Common myeloid progenitor, CD34-positive (primary cell): Measurements from ENCODE around the gene ABCA4.

Experiments used
- CTCF ChIA-PET: fragments of 350-600 bp; sonication (Branson Sonifier 250); formaldehyde crosslinking; loops from one replicate; lab custom pipeline; 2021; ENCODE audit warnings: antibody characterized with exemption; lab: Charles Lee
- POLR2A ChIA-PET: fragments of 350-600 bp; sonication (Branson Sonifier 250); formaldehyde crosslinking; loops from one replicate; lab custom pipeline; 2021; ENCODE audit warnings: antibody characterized with exemption; lab: Charles Lee
- DNase-seq, 3 donors: peaks; one replicate each; pipeline versions ENCODE4 v3.0.0 to v3.0.0-alpha.2; 2013
- H3K27ac ChIP-seq, 2 experiments: 1 replicate in 1 of 2; 2 replicates in 1 of 2; pipeline ENCODE4 v1.7.0; 2013; ENCODE audit warnings: inconsistent platforms in 2 of 2, low read length in 2 of 2, mild to moderate bottlenecking in 2 of 2, low read depth in 1 of 2, moderate library complexity in 1 of 2; ENCODE audit not compliant: severe bottlenecking in 2 of 2, insufficient read depth in 1 of 2, poor library complexity in 1 of 2
- H3K27me3 ChIP-seq, 5 experiments: replicated peaks in 2 of 5; 1 replicate in 3 of 5; 2 replicates in 2 of 5; pipeline versions ENCODE4 v1.6.1 to v1.7.0; 2013; ENCODE audit warnings: low read length in 4 of 5, mild to moderate bottlenecking in 2 of 5, moderate library complexity in 2 of 5, inconsistent platforms in 1 of 5; ENCODE audit not compliant: insufficient read depth in 5 of 5, control insufficient read depth in 4 of 5
- H3K36me3 ChIP-seq, 4 experiments: 1 replicate in 2 of 4; 2 replicates in 2 of 4; pipeline versions ENCODE4 v1.6.1 to v1.7.0; 2013; ENCODE audit warnings: low read length in 3 of 4, control low read depth in 1 of 4, mild to moderate bottlenecking in 1 of 4; ENCODE audit not compliant: control insufficient read depth in 4 of 4, insufficient read depth in 4 of 4
- H3K4me1 ChIP-seq, 4 experiments: 1 replicate in 3 of 4; 2 replicates in 1 of 4; pipeline versions ENCODE4 v1.6.1 to v1.7.1; 2013; ENCODE audit warnings: low read length in 3 of 4, mild to moderate bottlenecking in 3 of 4, control low read depth in 1 of 4, inconsistent platforms in 1 of 4, moderate library complexity in 1 of 4; ENCODE audit not compliant: control insufficient read depth in 4 of 4, insufficient read depth in 4 of 4; ENCODE audit errors: control extremely low read depth in 1 of 4
- H3K4me3 ChIP-seq, 7 experiments: 1 replicate in 4 of 7; 2 replicates in 3 of 7; pipeline versions ENCODE4 v1.5.1 to v1.7.0; 2013; ENCODE audit warnings: mild to moderate bottlenecking in 7 of 7, low read length in 6 of 7, moderate library complexity in 6 of 7, inconsistent platforms in 2 of 7, low read depth in 2 of 7, control low read depth in 1 of 7; ENCODE audit not compliant: insufficient read depth in 4 of 7, control insufficient read depth in 1 of 7; ENCODE audit errors: extremely low read depth in 1 of 7
- H3K9me3 ChIP-seq, 5 experiments: 1 replicate in 4 of 5; 2 replicates in 1 of 5; pipeline versions ENCODE4 v1.6.1 to v1.7.1; 2013; ENCODE audit warnings: low read length in 4 of 5, mild to moderate bottlenecking in 2 of 5, inconsistent platforms in 1 of 5, low read depth in 1 of 5, moderate library complexity in 1 of 5; ENCODE audit not compliant: control insufficient read depth in 4 of 5, insufficient read depth in 2 of 5; ENCODE audit errors: control extremely low read depth in 1 of 5
- WGBS: methylation state at CpG from one replicate; pipeline ENCODE4 v1.1.5; 2013; ENCODE audit not compliant: insufficient coverage; 5-methylcytosine and 5-hydroxymethylcytosine counted together

The ABCA4 gene

GRCh38 chr1:94061513-94062443, 59.2 kb downstream of the ABCA4 start:
- no peak overlapping the region for H3K4me3 ChIP-seq
- peak; percentile 58 to 72 (median 69) for DNase-seq
- ChIA-PET POLR2A (no interaction called here), CTCF (interaction anchor here (0.8 to 9.4 kb wide), 40 partner anchors 8 to 744 kb away, joined by 3 to 214 read pairs (median 6); partner anchors contain the start of gene ARHGAP29)
- no peak overlapping the region for H3K27ac ChIP-seq
- no peaks in the 10 kb centered on the region for H3K9me3 ChIP-seq
- whole genome bisulfite sequencing: 30% methylated on average over 2 of the region's 5 CpGs
- peaks cover 0 to 22% (median 5%) of the 10 kb centered on the region in 5 experiments for H3K27me3 ChIP-seq
- H3K4me1 ChIP-seq: peaks cover 0 to 11% (median 1%) of the 10 kb centered on the region in 4 experiments
- H3K36me3 ChIP-seq: no peaks in the 10 kb centered on the region

- 63% methylated on average over 1 of the region's 2 CpGs for WGBS
- no peak overlapping the region for H3K27ac ChIP-seq
- no peak for DNase-seq
- no peaks in the 10 kb centered on the region for H3K36me3 ChIP-seq
- ChIA-PET CTCF (interaction anchor here (0.9 to 9.4 kb wide), 17 partner anchors 9 to 273 kb away, joined by 3 to 214 read pairs (median 44); partner anchors contain the start of gene ARHGAP29), POLR2A (no interaction called here)
- H3K9me3 ChIP-seq: no peaks in the 10 kb centered on the region
- H3K4me1 ChIP-seq: peaks cover 0 to 11% (median 1%) of the 10 kb centered on the region in 4 experiments
- peaks cover 0 to 24% (median 5%) of the 10 kb centered on the region in 5 experiments for H3K27me3 ChIP-seq
- no peak overlapping the region for H3K4me3 ChIP-seq
Observed at GRCh38 chr1:94060720-94061119, 60.2 kb downstream of the ABCA4 start.

DNA sequence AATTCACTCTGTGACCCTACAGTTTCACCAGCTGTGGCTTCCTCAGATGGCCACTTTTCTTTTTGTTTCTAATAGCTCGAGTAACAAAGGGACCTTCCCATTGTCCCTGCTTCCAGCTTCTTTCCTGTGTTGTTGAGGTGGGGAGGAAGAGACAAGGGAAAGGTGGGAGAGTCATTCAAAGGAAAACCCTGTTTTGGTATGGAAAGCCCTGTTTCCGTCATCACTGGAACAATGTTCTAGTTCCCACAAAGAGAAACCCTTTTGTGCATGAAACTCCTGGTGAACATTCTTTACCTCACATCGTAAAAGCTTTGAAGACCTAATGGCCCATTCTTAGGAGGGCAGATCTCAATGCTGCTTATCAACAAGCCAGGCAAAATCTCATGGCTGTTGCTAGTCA, 62.2 kb downstream of the ABCA4 start:
- WGBS: 100% methylated on average over 2 of the region's 3 CpGs
- Histone ChIP-seq H3K4me1 (peaks cover 0 to 11% (median 1%) of the 10 kb centered on the region in 4 experiments), H3K27me3 (peaks cover 0 to 29% (median 6%) of the 10 kb centered on the region in 5 experiments), H3K9me3 (no peaks in the 10 kb centered on the region), H3K4me3 (no peak overlapping the region), H3K36me3 (no peaks in the 10 kb centered on the region), H3K27ac (no peak overlapping the region)
- POLR2A ChIA-PET: no interaction called here
- CTCF ChIA-PET: interaction anchor here (0.9 to 9.4 kb wide), 11 partner anchors 11 to 405 kb away, joined by 3 to 214 read pairs (median 48); partner anchors contain the start of gene ARHGAP29
- no peak for DNase-seq

GRCh38 chr1:94056996-94057395, 64.0 kb downstream of the ABCA4 start:
- no peak for DNase-seq
- Histone ChIP-seq H3K9me3 (no peaks in the 10 kb centered on the region), H3K4me1 (peaks cover 0 to 3% (median 1%) of the 10 kb centered on the region in 4 experiments), H3K36me3 (no peaks in the 10 kb centered on the region), H3K27ac (no peak overlapping the region), H3K4me3 (no peak overlapping the region), H3K27me3 (peaks cover 0 to 27% (median 7%) of the 10 kb centered on the region in 5 experiments)
- WGBS: 100% methylated on average over 1 of the region's 2 CpGs
- ChIA-PET POLR2A (no interaction called here), CTCF (interaction anchor here (0.6 to 9.4 kb wide), 3 partner anchors 39 to 277 kb away, joined by 3 to 214 read pairs (median 204); partner anchors contain the start of gene ARHGAP29)

GRCh38 chr1:94056171-94056570, 64.8 kb downstream of the ABCA4 start:
- ChIA-PET POLR2A (no interaction called here), CTCF (interaction anchor here (1.5 to 4.4 kb wide), 4 partner anchors 7 to 280 kb away, joined by 3 to 26 read pairs (median 12); no protein-coding TSS in a partner anchor)
- 92% methylated on average over 6 of the region's 6 CpGs for WGBS
- DNase-seq: no peak
- Histone ChIP-seq H3K4me1 (no peaks in the 10 kb centered on the region), H3K36me3 (no peaks in the 10 kb centered on the region), H3K9me3 (no peaks in the 10 kb centered on the region), H3K27ac (no peak overlapping the region), H3K4me3 (no peak overlapping the region), H3K27me3 (peaks cover 0 to 27% (median 7%) of the 10 kb centered on the region in 5 experiments)

DNA sequence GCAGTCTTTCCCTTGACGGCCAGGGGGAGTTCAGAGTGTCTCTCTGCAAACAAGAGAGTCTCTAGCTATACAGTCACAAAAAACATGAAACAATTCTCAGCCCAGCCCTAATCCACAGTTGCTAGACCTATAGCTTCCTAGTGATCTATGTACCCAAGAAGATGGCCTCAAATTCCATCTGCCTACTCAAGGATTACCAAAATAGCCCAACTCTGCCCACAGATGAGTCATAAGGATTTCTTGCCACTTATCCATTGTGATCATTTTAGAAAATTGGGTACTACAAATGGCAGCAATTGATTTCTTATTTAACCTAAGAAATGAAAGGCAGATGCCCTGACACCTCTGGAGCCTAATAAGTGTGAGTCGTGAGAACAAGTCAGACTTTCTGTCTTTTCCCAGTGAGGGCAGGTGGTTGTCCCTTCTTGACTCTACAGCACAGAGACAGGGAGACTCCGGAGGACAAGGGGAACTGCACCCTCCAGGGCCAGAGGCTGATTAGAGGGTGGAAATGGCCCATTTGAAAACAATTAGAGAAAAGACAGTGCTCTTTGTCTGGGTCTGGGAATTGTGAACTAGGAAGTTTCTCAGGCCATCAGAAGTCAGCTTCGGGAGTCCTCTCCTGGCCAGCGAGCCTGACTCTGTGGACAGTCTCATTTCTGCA, 65.4 kb downstream of the ABCA4 start:
- ChIA-PET POLR2A (no interaction called here), CTCF (interaction anchor here (1.4 to 4.4 kb wide), 5 partner anchors 8 to 280 kb away, joined by 3 to 26 read pairs (median 7); no protein-coding TSS in a partner anchor)
- H3K4me3 ChIP-seq: no peak overlapping the region
- no peak overlapping the region for H3K27ac ChIP-seq
- peaks cover 0 to 24% (median 7%) of the 10 kb centered on the region in 5 experiments for H3K27me3 ChIP-seq
- H3K4me1 ChIP-seq: no peaks in the 10 kb centered on the region
- WGBS: 95% methylated on average over 3 of the region's 5 CpGs
- no peaks in the 10 kb centered on the region for H3K36me3 ChIP-seq
- DNase-seq: no peak
- H3K9me3 ChIP-seq: no peaks in the 10 kb centered on the region
